ENCODE data around the gene RYR3. TPM values are rescaled to one million over a fixed set of nuclear protein-coding genes. Genes with fewer than 3 reads are reported as not detected.

Gene RYR3
- total and polyA plus RNA-seq, 10 of the 15 experiments (the other 5 are each of a cell fraction or from before 2014, with no cell fraction given): under 0.01 to 0.44 (median 0.16) TPM; not detected in 5

DNA sequence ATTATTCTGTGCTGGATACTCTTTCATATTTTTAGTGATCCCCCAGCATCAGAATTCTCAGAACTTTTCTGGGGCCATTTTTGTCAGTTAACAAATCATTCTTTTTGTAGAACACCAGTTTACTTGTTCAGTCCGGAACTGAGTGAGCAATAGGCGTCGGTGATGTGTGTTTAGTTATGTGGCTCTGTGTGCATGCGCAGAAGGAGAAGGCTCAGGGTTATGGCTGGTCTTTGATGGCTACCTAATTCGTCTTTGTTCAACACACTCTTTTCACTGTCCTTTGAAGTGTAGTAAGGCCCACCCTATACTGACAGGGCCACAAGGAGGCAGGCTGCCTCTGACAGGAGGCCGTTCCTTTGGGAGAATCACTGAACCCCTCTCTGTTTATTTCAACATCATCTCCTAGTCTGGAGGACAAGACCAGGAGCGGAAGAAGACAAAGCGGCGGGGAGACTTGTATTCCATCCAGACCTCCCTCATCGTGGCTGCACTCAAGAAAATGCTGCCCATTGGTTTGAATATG, 499.4 kb downstream of the RYR3 start (continued):
- TF ChIP-seq, protein P1, sequence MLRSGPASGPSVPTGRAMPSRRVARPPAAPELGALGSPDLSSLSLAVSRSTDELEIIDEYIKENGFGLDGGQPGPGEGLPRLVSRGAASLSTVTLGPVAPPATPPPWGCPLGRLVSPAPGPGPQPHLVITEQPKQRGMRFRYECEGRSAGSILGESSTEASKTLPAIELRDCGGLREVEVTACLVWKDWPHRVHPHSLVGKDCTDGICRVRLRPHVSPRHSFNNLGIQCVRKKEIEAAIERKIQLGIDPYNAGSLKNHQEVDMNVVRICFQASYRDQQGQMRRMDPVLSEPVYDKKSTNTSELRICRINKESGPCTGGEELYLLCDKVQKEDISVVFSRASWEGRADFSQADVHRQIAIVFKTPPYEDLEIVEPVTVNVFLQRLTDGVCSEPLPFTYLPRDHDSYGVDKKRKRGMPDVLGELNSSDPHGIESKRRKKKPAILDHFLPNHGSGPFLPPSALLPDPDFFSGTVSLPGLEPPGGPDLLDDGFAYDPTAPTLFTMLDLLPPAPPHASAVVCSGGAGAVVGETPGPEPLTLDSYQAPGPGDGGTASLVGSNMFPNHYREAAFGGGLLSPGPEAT (IDR thresholded peaks at IDR 0.05; ENCODE audit: low read depth): no peak
- no peak for TF ChIP-seq ZNF207 (IDR thresholded peaks at IDR 0.05; ENCODE audit: borderline replicate concordance)
- TF ChIP-seq HDAC6 (IDR thresholded peaks at IDR 0.05; ENCODE audit: unreplicated experiment): no peak
- no peak for TF ChIP-seq STAT1 (conservative IDR thresholded peaks at IDR 0.05)
- no peak for TF ChIP-seq MEF2A (IDR thresholded peaks at IDR 0.05; ENCODE audit: insufficient read depth, low read depth, low read length)
- no peak for TF ChIP-seq SUZ12 (IDR thresholded peaks at IDR 0.05; ENCODE audit: unreplicated experiment)
- TF ChIP-seq HSF1 (IDR thresholded peaks at IDR 0.05; ENCODE audit: low read depth, low read length): no peak
- no peak for TF ChIP-seq NFYB (IDR thresholded peaks at IDR 0.05; ENCODE audit: insufficient read depth, low read depth, low read length)

- in situ Hi-C loops (cut with MboI): no loop called here
- no TSS peak for BruUV-seq (replicated peaks)
- Histone ChIP-seq H4K20me1 (ENCODE audit: control insufficient read depth, insufficient read depth) (no peaks in the 10 kb centered on the region), H3K9ac (ENCODE audit: control insufficient read depth, insufficient read depth, low read length) (no peak overlapping the region), H2AFZ (ENCODE audit: control insufficient read depth, low read depth, low read length) (no peak overlapping the region), H3K4me3 (no peak overlapping the region), H3K4me2 (ENCODE audit: control insufficient read depth, insufficient read depth) (no peak overlapping the region), H3K36me3 (ENCODE audit: control insufficient read depth in 2 of 2, insufficient read depth in 2 of 2, low read length in 1 of 2) (no peaks in the 10 kb centered on the region), H3K27ac (ENCODE audit: control insufficient read depth, insufficient read depth) (no peak overlapping the region), H3K79me2 (ENCODE audit: control insufficient read depth, insufficient read depth, low read length) (no peaks in the 10 kb centered on the region), H3K9me3 (replicated peaks; ENCODE audit: control insufficient read depth, insufficient read depth, low read length) (no peaks in the 10 kb centered on the region), H3K4me1 (ENCODE audit: control insufficient read depth, insufficient read depth, low read length) (no peaks in the 10 kb centered on the region), H3K27me3 (replicated peaks in 1 of 2; ENCODE audit: control insufficient read depth in 2 of 2, insufficient read depth in 2 of 2, low read length in 1 of 2) (no peaks in the 10 kb centered on the region)
- ATAC-seq: no peak
- intact Hi-C loops (cut with micrococcal nuclease; ENCODE audit: unreplicated experiment): no loop called here
- 57% methylated on average over 6 of the region's 6 CpGs for WGBS (ENCODE audit: insufficient coverage, insufficient replicate concordance, low lambda C conversion rate, missing lambda C conversion rate)
- DNase-seq (ENCODE audit: low read depth, low spot score): no peak
- TF ChIP-seq FOXK2 (IDR thresholded peaks at IDR 0.05) (no peak), PKNOX1 (IDR thresholded peaks at IDR 0.05) (no peak)
- TF ChIP-seq, protein P2, sequence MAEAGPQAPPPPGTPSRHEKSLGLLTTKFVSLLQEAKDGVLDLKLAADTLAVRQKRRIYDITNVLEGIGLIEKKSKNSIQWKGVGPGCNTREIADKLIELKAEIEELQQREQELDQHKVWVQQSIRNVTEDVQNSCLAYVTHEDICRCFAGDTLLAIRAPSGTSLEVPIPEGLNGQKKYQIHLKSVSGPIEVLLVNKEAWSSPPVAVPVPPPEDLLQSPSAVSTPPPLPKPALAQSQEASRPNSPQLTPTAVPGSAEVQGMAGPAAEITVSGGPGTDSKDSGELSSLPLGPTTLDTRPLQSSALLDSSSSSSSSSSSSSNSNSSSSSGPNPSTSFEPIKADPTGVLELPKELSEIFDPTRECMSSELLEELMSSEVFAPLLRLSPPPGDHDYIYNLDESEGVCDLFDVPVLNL (IDR thresholded peaks at IDR 0.05; ENCODE audit: low read depth, low read length): no peak
- no peak for FAIRE-seq
- ChIA-PET POLR2A (interaction anchor here (0.7 kb wide), 1 partner anchor 57 kb away, joined by 3 read pairs; no protein-coding TSS in a partner anchor), SMC1A (ENCODE audit: uncharacterized antibody, unreplicated experiment) (no interaction called here), CTCF (no interaction called here), RAD21 (ENCODE audit: unreplicated experiment) (no interaction called here)
Observed at GRCh38 chr15:33810806-33811205, 500.0 kb downstream of the RYR3 start.
